GM12891 (cell line): ENCODE measurements around the gene THAP6.

Experiments used
- POLR2A ChIP-seq: IDR thresholded peaks from 2 replicates; pipeline ENCODE4 v1.6.1; 2011; ENCODE audit warnings: low read depth, low read length, control low read depth
- SPI1 ChIP-seq: IDR thresholded peaks from 2 replicates; pipeline ENCODE4 v1.6.1; 2011; ENCODE audit warnings: low read depth, low read length, control low read depth

DNA sequence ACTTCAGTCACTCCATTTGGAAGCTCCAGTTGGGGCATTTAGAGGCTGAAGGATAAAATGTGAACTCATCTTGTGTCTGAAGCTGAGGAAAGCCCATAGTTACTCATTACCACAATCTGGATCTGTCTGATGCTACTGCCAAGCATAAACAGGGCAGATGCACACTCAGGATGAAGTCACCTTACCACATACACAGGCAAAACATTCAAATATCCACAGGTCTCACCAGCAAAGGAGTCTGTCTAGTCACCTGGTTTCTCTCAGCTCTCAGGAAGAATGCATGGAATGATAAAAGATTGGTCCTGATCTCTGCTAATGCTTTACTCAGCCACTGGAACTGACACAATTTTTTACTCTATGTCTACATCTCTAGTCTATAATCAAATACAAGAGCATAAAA, 28.6 kb downstream of the THAP6 start:
- TF ChIP-seq POLR2A, result no peak
- no peak for TF ChIP-seq SPI1
